GM19463 (cell line): Measurements from ENCODE around the gene NDFIP1.
"Not testable (repeated sequence)": the region's sequence is repeated elsewhere in the genome, so short reads cannot be mapped to it uniquely, and the experiment has no call there.

ENCODE experiments used
- ATAC-seq: cut with Tn5 transposase; IDR thresholded peaks from one replicate; pipeline ENCODE4 v1.9.1; 2021; ENCODE audit warnings: mild to moderate bottlenecking, moderate library complexity; ENCODE audit not compliant: unreplicated experiment

NDFIP1 gene

DNA sequence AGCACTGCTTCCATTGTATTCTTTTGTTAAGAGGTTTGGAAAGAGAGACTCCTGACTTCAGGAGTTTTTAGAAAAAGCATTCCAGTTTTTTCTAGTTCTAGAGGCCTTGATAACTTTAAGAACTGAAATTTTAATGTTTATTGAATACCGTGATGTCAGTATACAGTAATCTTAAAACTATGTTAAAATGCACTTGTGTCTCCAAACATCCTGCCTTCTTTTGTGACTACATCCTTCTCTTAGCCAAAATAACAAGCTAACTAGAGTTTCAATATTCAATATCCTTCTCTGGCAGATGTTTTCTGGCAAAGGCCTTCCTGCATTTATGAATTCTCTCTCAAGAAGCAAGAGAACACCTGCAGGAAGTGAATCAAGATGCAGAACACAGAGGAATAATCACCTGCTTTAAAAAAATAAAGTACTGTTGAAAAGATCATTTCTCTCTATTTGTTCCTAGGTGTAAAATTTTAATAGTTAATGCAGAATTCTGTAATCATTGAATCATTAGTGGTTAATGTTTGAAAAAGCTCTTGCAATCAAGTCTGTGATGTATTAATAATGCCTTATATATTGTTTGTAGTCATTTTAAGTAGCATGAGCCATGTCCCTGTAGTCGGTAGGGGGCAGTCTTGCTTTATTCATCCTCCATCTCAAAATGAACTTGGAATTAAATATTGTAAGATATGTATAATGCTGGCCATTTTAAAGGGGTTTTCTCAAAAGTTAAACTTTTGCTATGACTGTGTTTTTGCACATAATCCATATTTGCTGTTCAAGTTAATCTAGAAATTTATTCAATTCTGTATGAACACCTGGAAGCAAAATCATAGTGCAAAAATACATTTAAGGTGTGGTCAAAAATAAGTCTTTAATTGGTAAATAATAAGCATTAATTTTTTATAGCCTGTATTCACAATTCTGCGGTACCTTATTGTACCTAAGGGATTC lies 43.1 kb downstream of the NDFIP1 start:
- ATAC-seq: no peak

DNA sequence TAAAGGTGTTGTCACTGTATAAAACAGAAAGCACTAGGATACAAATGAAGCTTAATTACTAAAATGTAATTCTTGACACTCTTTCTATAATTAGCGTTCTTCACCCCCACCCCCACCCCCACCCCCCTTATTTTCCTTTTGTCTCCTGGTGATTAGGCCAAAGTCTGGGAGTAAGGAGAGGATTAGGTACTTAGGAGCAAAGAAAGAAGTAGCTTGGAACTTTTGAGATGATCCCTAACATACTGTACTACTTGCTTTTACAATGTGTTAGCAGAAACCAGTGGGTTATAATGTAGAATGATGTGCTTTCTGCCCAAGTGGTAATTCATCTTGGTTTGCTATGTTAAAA lies 43.8 kb downstream of the NDFIP1 start:
- ATAC-seq: no peak

GRCh38 chr5:142153674-142154448 lies 45.3 kb downstream of the NDFIP1 start:
- no peak for ATAC-seq

GRCh38 chr5:142154449-142154841 lies 45.9 kb downstream of the NDFIP1 start:
- not testable (repeated sequence) for ATAC-seq

GRCh38 chr5:142156839-142157463 lies 48.4 kb downstream of the NDFIP1 start:
- ATAC-seq: no peak

DNA sequence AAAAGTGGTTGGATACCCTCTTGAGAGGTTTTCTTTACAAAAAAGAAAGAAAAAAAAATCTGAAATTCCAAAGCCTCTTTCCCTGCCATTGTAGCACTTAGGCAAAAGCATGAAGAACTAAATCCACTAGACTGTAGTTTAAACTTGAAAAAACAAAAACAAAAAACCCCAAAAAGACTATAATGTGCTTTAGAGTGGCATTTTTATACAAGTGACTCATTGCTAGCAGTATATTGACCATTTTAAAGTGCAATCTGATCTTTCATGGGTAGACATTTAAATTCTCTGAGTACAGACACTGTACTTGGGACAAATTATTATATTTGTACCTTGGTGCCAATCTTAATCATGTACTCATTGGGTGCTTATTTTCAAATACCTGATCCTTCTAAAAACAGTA lies 50.8 kb downstream of the NDFIP1 start:
- ATAC-seq: no peak

DNA sequence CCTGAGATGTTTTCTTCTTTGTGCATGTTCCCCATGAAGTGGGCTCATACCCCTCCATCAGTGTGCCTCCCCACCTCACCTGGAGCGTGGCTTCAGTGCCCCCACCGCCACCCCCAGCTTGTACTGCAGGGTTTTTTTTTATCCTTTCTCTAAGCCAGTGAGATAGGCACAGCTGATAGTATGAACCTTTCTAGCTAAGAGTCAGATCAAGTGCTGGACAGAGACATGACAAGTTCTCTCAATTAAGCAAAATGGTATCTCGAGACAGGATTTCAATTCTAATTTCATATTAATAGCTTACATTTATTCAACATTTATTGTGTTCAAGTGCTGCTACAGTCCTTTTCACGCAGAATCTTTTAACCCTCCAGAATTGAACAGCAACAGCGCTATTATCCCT lies 55.7 kb downstream of the NDFIP1 start:
- ATAC-seq: no peak

DNA sequence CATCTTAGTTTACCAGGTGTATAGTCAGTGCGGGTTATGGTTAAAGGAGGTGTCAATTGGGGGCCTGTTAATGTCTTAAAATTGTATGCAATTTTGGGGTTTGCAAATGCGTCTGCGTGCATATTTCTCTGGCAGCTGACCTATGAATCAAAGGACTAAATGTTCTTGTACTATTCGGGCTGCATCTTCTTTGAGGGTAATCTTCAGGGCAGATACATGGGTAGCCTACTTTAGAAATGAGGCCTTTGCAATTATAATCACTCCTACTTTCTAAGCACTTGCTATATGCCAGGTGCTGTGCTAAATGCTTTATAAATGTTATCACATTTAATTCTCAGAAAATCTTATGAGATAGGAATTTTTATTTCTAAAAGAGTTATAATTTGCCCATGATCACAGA lies 58.2 kb downstream of the NDFIP1 start:
- no peak for ATAC-seq

- no peak for ATAC-seq
These were observed 58.9 kb downstream of the NDFIP1 start for GRCh38 chr5:142167458-142167857.

DNA sequence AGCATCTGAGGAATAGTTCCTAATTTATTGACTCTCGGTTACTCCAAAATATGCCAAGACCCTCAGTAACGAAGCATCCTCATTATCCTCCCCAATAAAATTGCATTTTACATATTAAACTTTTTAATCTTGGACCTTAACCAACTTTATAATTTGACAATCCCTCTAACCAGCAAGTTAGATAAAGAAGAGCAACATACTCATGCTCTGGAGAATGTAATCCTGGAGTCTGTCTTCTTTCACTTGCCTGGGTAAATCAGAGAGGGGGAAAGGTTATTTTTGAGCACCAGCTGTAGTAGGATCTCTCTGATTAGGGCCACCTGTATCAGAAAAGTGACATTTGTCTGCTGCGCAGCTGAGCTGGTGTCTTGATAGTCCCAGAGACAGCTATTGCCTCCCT lies 59.8 kb downstream of the NDFIP1 start:
- ATAC-seq: no peak

GRCh38 chr5:142170254-142170953 lies 61.8 kb downstream of the NDFIP1 start:
- ATAC-seq: no peak

DNA sequence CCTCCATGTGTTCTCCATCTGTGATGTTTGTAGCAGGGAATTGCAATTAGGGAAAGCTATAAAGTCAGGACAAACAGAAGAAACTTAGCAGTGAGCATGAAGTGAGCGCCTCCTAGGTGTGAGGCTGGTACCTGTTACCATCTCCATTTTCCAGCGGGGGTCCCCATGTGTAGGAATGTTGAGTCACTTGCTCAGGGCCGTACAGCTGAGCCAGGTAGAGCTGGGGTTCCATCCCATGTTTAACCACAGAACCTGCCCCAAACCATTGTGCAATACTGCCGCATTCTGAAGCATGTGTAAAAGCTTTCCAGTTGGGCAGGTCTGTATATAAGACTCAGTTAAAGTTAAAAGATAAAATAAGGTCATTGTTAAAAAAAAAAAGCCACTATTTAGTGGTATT lies 62.7 kb downstream of the NDFIP1 start:
- no peak for ATAC-seq

- ATAC-seq: no peak
These were observed 66.5 kb downstream of the NDFIP1 start for GRCh38 chr5:142175039-142175438.

- ATAC-seq: no peak
These were observed 67.0 kb downstream of the NDFIP1 start for GRCh38 chr5:142175461-142176142.

- no peak for ATAC-seq
These were observed 67.7 kb downstream of the NDFIP1 start for GRCh38 chr5:142176255-142176654.

- ATAC-seq: no peak
These were observed 70.1 kb downstream of the NDFIP1 start for GRCh38 chr5:142178651-142179050.

DNA sequence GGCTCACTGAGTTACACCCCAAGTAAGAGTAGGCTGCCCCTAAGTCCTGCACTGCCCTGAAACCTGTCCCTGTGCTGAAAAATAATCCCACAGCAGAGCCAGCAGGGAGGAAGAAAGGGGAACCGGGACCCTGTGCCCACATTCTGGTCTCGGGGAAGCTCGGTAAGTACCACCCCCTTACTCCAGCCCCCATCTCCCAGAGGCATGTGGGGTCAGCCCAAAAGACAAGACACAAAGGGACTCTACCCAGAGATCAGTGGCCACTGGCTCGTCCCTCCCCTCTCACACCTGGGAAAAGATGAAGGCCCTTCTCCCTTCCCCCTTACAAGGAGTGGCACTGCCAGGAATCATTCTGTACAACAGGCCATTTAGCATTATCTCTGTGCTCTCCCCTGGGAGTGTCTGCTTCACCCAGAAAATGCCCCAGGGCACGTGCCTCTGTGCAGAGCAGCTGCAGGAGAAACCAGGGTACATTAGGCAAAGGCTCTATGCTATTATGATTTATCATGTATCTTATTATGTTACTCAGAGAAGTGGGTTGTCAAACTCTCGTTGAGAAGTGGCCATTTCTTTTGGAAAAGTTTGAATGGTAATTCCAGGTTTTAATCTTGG lies 71.3 kb downstream of the NDFIP1 start:
- no peak for ATAC-seq

- ATAC-seq: no peak
These were observed 72.5 kb downstream of the NDFIP1 start for GRCh38 chr5:142181096-142181495.

GRCh38 chr5:142181547-142182163 lies 73.1 kb downstream of the NDFIP1 start:
- no peak for ATAC-seq

DNA sequence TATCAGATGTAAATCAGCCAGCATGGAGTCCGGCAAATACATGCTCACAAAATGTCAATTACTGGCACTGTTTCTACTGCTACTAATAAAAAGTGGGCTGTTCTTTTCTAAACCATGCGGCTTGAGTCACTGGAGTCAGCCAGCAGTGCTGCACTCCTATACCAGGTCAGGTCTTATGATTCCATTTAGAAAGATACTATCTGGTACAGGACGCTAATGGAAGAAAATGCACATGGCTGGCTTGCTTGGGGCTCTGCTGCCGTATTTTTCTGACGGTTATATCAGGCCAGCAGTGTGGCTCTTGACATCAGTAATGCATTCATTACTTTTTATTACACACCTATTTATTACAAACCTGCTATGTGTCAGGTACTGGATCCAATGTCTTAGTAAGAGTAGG lies 74.3 kb downstream of the NDFIP1 start:
- no peak for ATAC-seq
